Neuronal stem cell (in vitro differentiated cells): ENCODE measurements around the gene PDE6G.

Experiments used
- DNase-seq: peaks from one replicate; pipeline ENCODE4 v3.0.0-alpha.2; 2013; ENCODE audit warnings: low spot score
- H2AFZ ChIP-seq: one replicate; pipeline ENCODE4 v1.6.1; 2013; ENCODE audit warnings: mild to moderate bottlenecking, low read length, inconsistent platforms
- H2AK5ac ChIP-seq: 2 replicates; pipeline ENCODE4 v1.6.1; 2013; ENCODE audit warnings: low read depth, mild to moderate bottlenecking, inconsistent platforms, low read length, moderate library complexity, mixed read lengths
- H2BK120ac ChIP-seq: 2 replicates; pipeline ENCODE4 v1.6.1; 2013; ENCODE audit warnings: low read depth, mild to moderate bottlenecking, inconsistent platforms, low read length, moderate library complexity, mixed read lengths
- H2BK12ac ChIP-seq: one replicate; pipeline ENCODE4 v1.6.1; 2013; ENCODE audit warnings: low read length, inconsistent platforms
- H2BK15ac ChIP-seq: 2 replicates; pipeline ENCODE4 v1.6.1; 2013; ENCODE audit warnings: mild to moderate bottlenecking, low read length, inconsistent platforms, mixed read lengths
- H2BK5ac ChIP-seq: one replicate; pipeline ENCODE4 v1.6.1; 2013; ENCODE audit warnings: inconsistent platforms, mild to moderate bottlenecking, low read length, moderate library complexity
- H3K14ac ChIP-seq: one replicate; pipeline ENCODE4 v1.6.1; 2013; ENCODE audit warnings: low read length, inconsistent platforms
- H3K18ac ChIP-seq: 2 replicates; pipeline ENCODE4 v1.6.1; 2013; ENCODE audit warnings: low read length, inconsistent platforms
- H3K23ac ChIP-seq: 2 replicates; pipeline ENCODE4 v1.6.1; 2013; ENCODE audit warnings: low read depth, mild to moderate bottlenecking, mixed read lengths, low read length, inconsistent platforms; ENCODE audit not compliant: poor library complexity
- H3K27ac ChIP-seq: replicated peaks from 3 replicates; pipeline ENCODE4 v1.5.1; 2013; ENCODE audit warnings: low read length, inconsistent platforms
- H3K27me3 ChIP-seq, 3 experiments: 2 replicates each; pipeline ENCODE4 v1.6.1; 2013; ENCODE audit warnings: low read length in 3 of 3, mild to moderate bottlenecking in 2 of 3, inconsistent platforms in 1 of 3, low read depth in 1 of 3, mixed read lengths in 1 of 3, moderate library complexity in 1 of 3; ENCODE audit not compliant: control insufficient read depth in 3 of 3, insufficient read depth in 3 of 3
- H3K36me3 ChIP-seq, 2 donors: replicated peaks in 1 of 2; 2 replicates each; pipeline ENCODE4 v1.6.1; 2013; ENCODE audit warnings: low read length in 2 of 2; ENCODE audit not compliant: control insufficient read depth in 2 of 2, insufficient read depth in 2 of 2
- H3K4ac ChIP-seq: 2 replicates; pipeline ENCODE4 v1.6.1; 2013; ENCODE audit warnings: inconsistent platforms, mild to moderate bottlenecking, low read length, moderate library complexity
- H3K4me1 ChIP-seq, 2 donors: 1 replicate in 1 of 2; 2 replicates in 1 of 2; pipeline ENCODE4 v1.6.1; 2013; ENCODE audit warnings: low read length in 2 of 2, low read depth in 1 of 2; ENCODE audit not compliant: control insufficient read depth in 2 of 2, insufficient read depth in 1 of 2
- H3K4me2 ChIP-seq: one replicate; pipeline ENCODE4 v1.6.1; 2013; ENCODE audit warnings: mild to moderate bottlenecking, low read length, inconsistent platforms; ENCODE audit not compliant: insufficient read depth, poor library complexity, severe bottlenecking
- H3K4me3 ChIP-seq, 2 donors: 2 replicates each; pipeline ENCODE4 v1.5.1; 2013; ENCODE audit warnings: low read length in 2 of 2, mild to moderate bottlenecking in 2 of 2, inconsistent platforms in 1 of 2, moderate library complexity in 1 of 2
- H3K79me1 ChIP-seq: one replicate; pipeline ENCODE4 v1.6.1; 2013; ENCODE audit warnings: low read depth, mild to moderate bottlenecking, inconsistent platforms, low read length, moderate library complexity
- H3K9ac ChIP-seq: one replicate; pipeline ENCODE4 v1.6.1; 2013; ENCODE audit warnings: mild to moderate bottlenecking, low read depth, low read length, inconsistent platforms; ENCODE audit not compliant: poor library complexity
- H3K9me3 ChIP-seq, 2 donors: replicated peaks in 1 of 2; 2 replicates each; pipeline versions ENCODE3 to v1.6.1; 2013; ENCODE audit warnings: low read length in 2 of 2, mild to moderate bottlenecking in 2 of 2, inconsistent platforms in 1 of 2, low read depth in 1 of 2, mixed read lengths in 1 of 2, moderate library complexity in 1 of 2; ENCODE audit not compliant: control insufficient read depth in 2 of 2, insufficient read depth in 1 of 2
- H4K8ac ChIP-seq: one replicate; pipeline ENCODE4 v1.6.1; 2013; ENCODE audit warnings: low read depth, mild to moderate bottlenecking, inconsistent platforms, low read length, moderate library complexity
- H4K91ac ChIP-seq: one replicate; pipeline ENCODE4 v1.6.1; 2013; ENCODE audit warnings: low read length, low read depth, mild to moderate bottlenecking, inconsistent platforms; ENCODE audit not compliant: poor library complexity
- WGBS, 2 donors: extraction: QIAGEN DNeasy Blood & Tissue Kit; methylation state at CpG; one replicate each; pipeline ENCODE4 v1.1.7; 2013; ENCODE audit warnings: missing lambda C conversion rate in 2 of 2, mixed read lengths in 1 of 2; ENCODE audit not compliant: insufficient read length in 2 of 2, insufficient replicate concordance in 1 of 2; ENCODE audit errors: extremely low coverage in 2 of 2; 5-methylcytosine and 5-hydroxymethylcytosine counted together

The PDE6G gene

DNA sequence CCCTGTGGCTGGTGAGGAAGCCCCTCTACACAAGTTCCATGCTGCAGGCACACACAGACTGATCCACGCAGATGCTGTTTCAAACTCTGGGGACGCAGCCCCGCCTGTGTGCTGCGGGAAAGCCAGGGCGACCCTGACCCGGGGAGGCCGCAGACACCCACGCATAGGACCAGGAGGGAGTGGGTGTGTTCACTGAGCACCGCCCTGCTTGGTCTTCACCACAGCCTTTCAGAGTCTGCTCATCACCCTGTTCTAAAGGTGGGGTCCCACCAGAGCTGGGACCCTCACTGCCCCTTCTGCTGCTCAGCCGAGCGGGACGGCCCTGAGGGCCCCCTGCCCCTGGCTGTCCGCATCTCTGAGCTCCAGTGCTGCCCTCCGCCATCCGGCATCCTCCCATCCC, 11.8 kb downstream of the PDE6G start:
- peak overlapping the region; percentile 37 for H3K4ac ChIP-seq

DNA sequence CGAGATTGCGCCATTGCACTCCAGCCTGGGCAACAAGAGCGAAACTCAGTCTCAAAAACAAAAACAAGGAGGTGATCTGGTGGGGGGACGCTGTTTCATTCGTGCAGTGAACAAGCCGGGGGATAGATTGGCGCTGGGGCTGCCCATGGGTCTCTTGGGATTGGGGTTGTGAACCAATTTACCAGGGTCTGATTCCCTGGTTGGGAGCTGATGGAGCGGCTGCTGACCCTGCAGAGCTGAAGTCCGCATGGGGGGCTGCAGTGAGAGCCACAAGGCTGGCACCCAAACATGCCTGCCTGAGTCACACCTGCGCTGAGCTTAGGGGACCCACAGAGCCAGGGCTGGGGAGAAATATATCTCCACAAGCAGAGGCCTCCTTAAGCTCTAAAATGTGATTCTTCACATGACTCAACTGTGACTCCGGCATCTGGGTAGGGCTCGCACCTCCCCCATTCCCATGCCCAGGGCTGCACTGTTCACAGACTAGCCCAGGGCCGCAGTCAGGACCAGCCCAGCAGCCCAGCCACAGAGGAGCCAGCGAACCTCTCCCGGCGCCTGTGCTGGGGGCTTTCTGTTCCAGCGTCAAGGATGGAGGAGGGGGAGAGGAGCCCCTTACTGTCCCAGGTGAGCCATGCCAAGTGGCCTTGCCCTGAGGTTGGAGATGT, 14.4 kb downstream of the PDE6G start:
- peaks cover 0 to 3% (median 2%) of the 10 kb centered on the region in 3 experiments for H3K27me3 ChIP-seq
- DNase-seq, result no peak

More for the DNA sequence above, 11.8 kb downstream of the PDE6G start:
- Histone ChIP-seq H3K36me3 (peaks cover 0 to 3% of the 10 kb centered on the region in 2 donors), H3K27ac (no peak overlapping the region), H2BK120ac (no peak overlapping the region), H3K4me2 (no peak overlapping the region), H3K18ac (peak overlapping the region; percentile 48), H2AK5ac (no peak overlapping the region), H3K9me3 (peaks cover 10 to 11% of the 10 kb centered on the region in 2 donors), H2BK15ac (peak overlapping the region; percentile 37), H3K23ac (peak overlapping the region; percentile 20), H3K27me3 (peaks cover 14 to 26% (median 22%) of the 10 kb centered on the region in 3 experiments), H3K14ac (peak overlapping the region; percentile 6), H3K4me3 (no peak overlapping the region), H2AFZ (no peak overlapping the region), H3K79me1 (no peaks in the 10 kb centered on the region), H4K8ac (no peak overlapping the region), H2BK12ac (peak overlapping the region; percentile 10), H3K9ac (no peak overlapping the region), H2BK5ac (no peak overlapping the region), H4K91ac (no peak overlapping the region), H3K4me1 (peaks cover 0 to 2% of the 10 kb centered on the region in 2 donors)
- WGBS, 2 donors, result no CpG with 5 or more reads among the region's 15 CpGs
- DNase-seq, result no peak

DNA sequence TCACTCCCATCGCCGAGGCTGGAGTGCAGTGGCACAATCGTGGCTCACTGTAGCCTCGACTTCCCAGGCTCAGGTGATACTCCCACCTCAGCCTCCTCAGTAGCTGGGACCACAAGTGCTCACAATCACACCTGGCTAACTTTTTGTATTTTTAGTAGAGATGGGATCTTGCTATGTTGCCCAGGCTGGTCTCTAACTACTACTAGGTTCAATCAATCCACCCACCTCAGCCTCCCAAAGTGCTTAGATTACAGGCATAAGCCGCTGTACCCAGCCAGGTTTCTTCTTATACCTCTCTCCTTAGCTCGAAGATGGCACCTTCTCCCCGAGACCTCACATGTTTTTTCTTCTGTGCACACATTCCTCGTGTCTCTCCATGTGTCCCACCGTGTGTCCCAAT, 16.3 kb downstream of the PDE6G start:
- peaks cover 6 to 8% of the 10 kb centered on the region in 2 donors for H3K4me1 ChIP-seq
- H3K4ac ChIP-seq, result no peak overlapping the region
- H3K36me3 ChIP-seq, result no peaks in the 10 kb centered on the region
- no peak overlapping the region for H4K91ac ChIP-seq
- H3K18ac ChIP-seq, result no peak overlapping the region
- H2AK5ac ChIP-seq, result no peak overlapping the region
- WGBS, 2 donors, result no CpG with 5 or more reads among the region's 9 CpGs
- H3K23ac ChIP-seq, result no peak overlapping the region
- DNase-seq, result no peak
- H2BK12ac ChIP-seq, result no peak overlapping the region
- H4K8ac ChIP-seq, result no peak overlapping the region
- H3K4me3 ChIP-seq, result no peak overlapping the region
- H3K27ac ChIP-seq, result no peak overlapping the region
- no peaks in the 10 kb centered on the region for H3K27me3 ChIP-seq
- no peaks in the 10 kb centered on the region for H3K9me3 ChIP-seq
- H3K14ac ChIP-seq, result no peak overlapping the region
- H3K79me1 ChIP-seq, result peaks cover 3% of the 10 kb centered on the region
- no peak overlapping the region for H3K9ac ChIP-seq
- H2BK120ac ChIP-seq, result no peak overlapping the region
- no peak overlapping the region for H3K4me2 ChIP-seq
- no peak overlapping the region for H2BK5ac ChIP-seq
- no peak overlapping the region for H2BK15ac ChIP-seq
- no peak overlapping the region for H2AFZ ChIP-seq

More for the DNA sequence above, 14.4 kb downstream of the PDE6G start:
- Histone ChIP-seq H3K4ac (no peak overlapping the region), H3K9me3 (peaks cover 0 to 2% of the 10 kb centered on the region in 2 donors), H2BK5ac (no peak overlapping the region), H2BK120ac (no peak overlapping the region), H3K4me3 (no peak overlapping the region), H3K9ac (no peak overlapping the region), H2AK5ac (peak overlapping the region; percentile 56), H3K18ac (no peak overlapping the region), H3K36me3 (peaks cover 0 to 3% of the 10 kb centered on the region in 2 donors), H3K14ac (no peak overlapping the region), H4K91ac (no peak overlapping the region), H3K79me1 (no peaks in the 10 kb centered on the region), H3K4me1 (no peaks in the 10 kb centered on the region), H2BK12ac (no peak overlapping the region), H2BK15ac (no peak overlapping the region), H4K8ac (no peak overlapping the region), H2AFZ (no peak overlapping the region), H3K27ac (no peak overlapping the region), H3K4me2 (no peak overlapping the region), H3K23ac (no peak overlapping the region)
- WGBS, 2 donors, result no CpG with 5 or more reads among the region's 17 CpGs

DNA sequence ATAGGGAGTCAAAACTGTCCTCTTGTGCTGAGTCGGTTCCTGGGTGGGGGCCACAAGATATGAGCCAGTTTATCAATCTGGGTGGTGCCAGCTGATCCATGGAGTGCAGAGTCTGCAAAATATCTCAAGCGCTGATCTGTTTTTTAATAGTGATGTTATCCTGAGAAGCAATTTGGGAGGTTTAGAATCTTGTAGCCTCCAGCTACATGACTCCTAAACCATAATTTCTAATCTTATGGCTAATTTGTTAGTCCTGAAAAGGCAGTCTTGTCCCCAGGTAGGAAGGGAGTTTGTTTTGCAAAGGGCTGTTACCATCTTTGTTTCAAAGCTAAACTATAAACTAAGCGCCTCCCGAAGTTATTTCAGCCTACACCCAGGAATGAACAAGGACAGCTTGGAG, 17.7 kb downstream of the PDE6G start:
- no peak overlapping the region for H3K4me2 ChIP-seq
- no peak overlapping the region for H4K8ac ChIP-seq
- no peak overlapping the region for H3K23ac ChIP-seq
- H3K4ac ChIP-seq, result no peak overlapping the region
- no peak overlapping the region for H2BK5ac ChIP-seq
- WGBS, 2 donors, result no CpG with 5 or more reads among the region's 4 CpGs
- H3K27me3 ChIP-seq, result no peaks in the 10 kb centered on the region
- no peak overlapping the region for H2BK120ac ChIP-seq
- H2AK5ac ChIP-seq, result no peak overlapping the region
- no peak overlapping the region for H3K27ac ChIP-seq
- no peaks in the 10 kb centered on the region for H3K36me3 ChIP-seq
- no peak overlapping the region for H4K91ac ChIP-seq
- H2BK15ac ChIP-seq, result no peak overlapping the region
- H3K18ac ChIP-seq, result no peak overlapping the region
- H3K14ac ChIP-seq, result no peak overlapping the region
- peaks cover 6 to 8% of the 10 kb centered on the region in 2 donors for H3K4me1 ChIP-seq
- H3K4me3 ChIP-seq, result no peak overlapping the region
- no peak overlapping the region for H3K9ac ChIP-seq
- DNase-seq, result no peak
- H2BK12ac ChIP-seq, result no peak overlapping the region
- H2AFZ ChIP-seq, result no peak overlapping the region
- peaks cover 3% of the 10 kb centered on the region for H3K79me1 ChIP-seq
- H3K9me3 ChIP-seq, result no peaks in the 10 kb centered on the region
